ENCODE data around the gene PARP11.

GRCh38 chr12:3921151-3921471, 47.9 kb upstream of the PARP11 start:
- TF ChIP-seq CTCF (IDR thresholded peaks at IDR 0.05) (no peak), POLR2A (IDR thresholded peaks at IDR 0.05) (no peak)

Data from esophagus squamous epithelium (tissue), 4 donors.